GM19328 (cell line): ENCODE data around the gene PLXDC1.

ENCODE experiments used
- ATAC-seq: cut with Tn5 transposase; IDR thresholded peaks from one replicate; pipeline ENCODE4 v1.9.1; 2021; ENCODE audit warnings: mild to moderate bottlenecking, moderate library complexity; ENCODE audit not compliant: unreplicated experiment

The PLXDC1 gene

GRCh38 chr17:39099663-39100286 is 51.7 kb downstream of the PLXDC1 start:
- no peak for ATAC-seq

GRCh38 chr17:39098588-39098987 is 52.8 kb downstream of the PLXDC1 start:
- no peak for ATAC-seq

GRCh38 chr17:39097537-39097936 is 53.9 kb downstream of the PLXDC1 start:
- ATAC-seq = no peak

GRCh38 chr17:39097150-39097519 is 54.3 kb downstream of the PLXDC1 start:
- ATAC-seq = no peak

- ATAC-seq = no peak
These were observed 54.8 kb downstream of the PLXDC1 start for GRCh38 chr17:39096508-39097149.

- ATAC-seq = no peak
These were observed 56.1 kb downstream of the PLXDC1 start for GRCh38 chr17:39095309-39095686.

GRCh38 chr17:39094607-39095308 is 56.7 kb downstream of the PLXDC1 start:
- ATAC-seq = no peak

GRCh38 chr17:39092692-39093230 is 58.7 kb downstream of the PLXDC1 start:
- no peak for ATAC-seq

- no peak for ATAC-seq
These were observed 60.4 kb downstream of the PLXDC1 start for GRCh38 chr17:39090908-39091665.

- ATAC-seq = no peak
These were observed 61.0 kb downstream of the PLXDC1 start for GRCh38 chr17:39090400-39090799.

- no peak for ATAC-seq
These were observed 66.9 kb downstream of the PLXDC1 start for GRCh38 chr17:39084558-39084957.

GRCh38 chr17:39083270-39083669 is 68.2 kb downstream of the PLXDC1 start:
- no peak for ATAC-seq

- no peak for ATAC-seq
These were observed 69.0 kb downstream of the PLXDC1 start for GRCh38 chr17:39082482-39082881.

GRCh38 chr17:39081851-39082250 is 69.6 kb downstream of the PLXDC1 start:
- no peak for ATAC-seq

- no peak for ATAC-seq
These were observed 70.9 kb downstream of the PLXDC1 start for GRCh38 chr17:39080421-39081078.

GRCh38 chr17:39079836-39080235 is 71.6 kb downstream of the PLXDC1 start:
- ATAC-seq = no peak

- ATAC-seq = no peak
These were observed 73.6 kb downstream of the PLXDC1 start for GRCh38 chr17:39077866-39078265.

GRCh38 chr17:39077252-39077651 is 74.2 kb downstream of the PLXDC1 start:
- ATAC-seq = no peak

GRCh38 chr17:39074676-39075075 is 76.8 kb downstream of the PLXDC1 start:
- no peak for ATAC-seq

GRCh38 chr17:39073916-39074315 is 77.5 kb downstream of the PLXDC1 start:
- ATAC-seq = no peak

GRCh38 chr17:39073353-39073752 is 78.1 kb downstream of the PLXDC1 start:
- ATAC-seq = no peak
